SK-N-MC (cell line): ENCODE results near the gene IRF6.

Source experiments
- DNase-seq: peaks from one replicate; pipeline ENCODE4 v3.0.0-alpha.2; 2011; ENCODE audit warnings: low read depth, low spot score
- H3K27ac ChIP-seq: fragments of 200-600 bp; sonication (generic); 2 replicates; pipeline ENCODE4 v1.5.1; 2016; ENCODE audit warnings: mixed run types
- H3K36me3 ChIP-seq: fragments of 200-600 bp; sonication (generic); 2 replicates; pipeline ENCODE4 v1.6.1; 2017; ENCODE audit warnings: antibody characterized with exemption, low read length, mixed read lengths; ENCODE audit not compliant: insufficient read depth
- H3K4me3 ChIP-seq: fragments of 200-600 bp; sonication (generic); 2 replicates; pipeline ENCODE4 v1.5.1; 2016
- H3K9ac ChIP-seq: fragments of 200-600 bp; sonication (generic); 2 replicates; pipeline ENCODE4 v1.8.0; 2017; ENCODE audit warnings: mixed run types, mixed read lengths; ENCODE audit not compliant: insufficient read length
- H3K9me3 ChIP-seq: fragments of 200-600 bp; sonication (generic); 2 replicates; pipeline ENCODE4 v1.6.1; 2017; ENCODE audit warnings: low read depth, mild to moderate bottlenecking, antibody characterized with exemption, low read length, moderate library complexity, mixed read lengths
- EZH2 ChIP-seq: fragments of 200-600 bp; sonication (generic); IDR thresholded peaks from one replicate; pipeline ENCODE4 v1.6.1; 2017; ENCODE audit warnings: antibody characterized with exemption
- FOXP2 ChIP-seq: optimal IDR thresholded peaks from 2 replicates; pipeline ENCODE3; 2011; ENCODE audit warnings: mild to moderate bottlenecking, moderate library complexity; ENCODE audit not compliant: insufficient read depth; ENCODE audit errors: extremely low read length, control extremely low read depth
- POLR2AphosphoS5 ChIP-seq: IDR thresholded peaks from 2 replicates; pipeline ENCODE4 v1.6.1; 2012; ENCODE audit warnings: mild to moderate bottlenecking, low read depth, low read length, borderline replicate concordance

Gene IRF6

DNA sequence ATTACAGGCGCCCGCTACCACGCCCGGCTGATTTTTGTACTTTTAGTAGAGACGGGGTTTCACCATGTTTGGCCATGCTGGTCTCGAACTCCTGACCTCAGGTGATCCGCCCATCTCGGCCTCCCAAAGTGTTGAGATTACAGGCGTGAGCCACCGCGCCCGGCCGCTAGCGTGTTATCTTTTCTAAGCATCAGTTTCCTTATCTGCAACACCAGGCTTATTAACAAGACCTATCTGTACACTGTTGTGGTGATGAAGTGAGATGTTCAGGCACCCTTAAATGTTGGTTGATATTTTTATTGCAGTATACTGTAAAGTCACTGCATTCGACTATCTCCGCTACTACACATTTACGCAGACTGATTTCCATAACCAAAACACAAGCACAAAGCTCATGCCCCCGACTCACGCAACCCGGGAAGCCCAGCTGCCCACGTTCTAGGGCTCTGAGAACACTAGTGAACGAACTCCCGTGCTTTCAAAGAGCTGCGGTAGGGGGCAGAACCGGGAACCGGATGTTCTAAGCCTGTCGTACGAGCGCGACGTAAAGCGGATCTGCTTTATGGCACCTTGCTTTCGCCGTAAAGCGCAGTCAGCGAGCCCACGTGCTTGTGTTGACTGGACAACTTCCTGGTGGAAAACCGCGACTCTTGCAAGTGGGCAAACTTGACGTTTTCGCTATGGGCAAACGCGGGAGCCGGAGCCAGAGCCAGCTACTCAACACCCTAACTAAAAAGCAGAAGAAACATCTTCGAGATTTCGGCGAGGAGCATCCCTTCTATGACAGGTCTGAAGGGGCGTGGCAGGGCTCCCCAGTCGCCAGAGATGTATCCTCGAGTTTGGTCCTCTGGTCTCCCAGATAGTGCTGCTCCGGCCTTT is 21.7 kb upstream of the IRF6 start, which contains the start of gene UTP25:
Gene UTP25, plus strand, starts transcription at position 589 of the 879 bp plus-strand sequence. Its CDS starts 92 bp downstream, at position 681.
- H3K36me3 ChIP-seq = peaks cover 21% of the 10 kb centered on the region
- peak; percentile 95 for DNase-seq
- peak; percentile 17 for TF ChIP-seq FOXP2
- TF ChIP-seq POLR2AphosphoS5 = peak; percentile 81
- TF ChIP-seq EZH2 = no peak
- peak within 1 kb of the TSS; percentile 93 for H3K4me3 ChIP-seq
- peak within 1 kb of the TSS; percentile 70 for H3K9ac ChIP-seq
- H3K9me3 ChIP-seq = no peaks in the 10 kb centered on the region
- peak within 1 kb of the TSS; percentile 23; the same call in 1 of the 2 replicates for H3K27ac ChIP-seq

DNA sequence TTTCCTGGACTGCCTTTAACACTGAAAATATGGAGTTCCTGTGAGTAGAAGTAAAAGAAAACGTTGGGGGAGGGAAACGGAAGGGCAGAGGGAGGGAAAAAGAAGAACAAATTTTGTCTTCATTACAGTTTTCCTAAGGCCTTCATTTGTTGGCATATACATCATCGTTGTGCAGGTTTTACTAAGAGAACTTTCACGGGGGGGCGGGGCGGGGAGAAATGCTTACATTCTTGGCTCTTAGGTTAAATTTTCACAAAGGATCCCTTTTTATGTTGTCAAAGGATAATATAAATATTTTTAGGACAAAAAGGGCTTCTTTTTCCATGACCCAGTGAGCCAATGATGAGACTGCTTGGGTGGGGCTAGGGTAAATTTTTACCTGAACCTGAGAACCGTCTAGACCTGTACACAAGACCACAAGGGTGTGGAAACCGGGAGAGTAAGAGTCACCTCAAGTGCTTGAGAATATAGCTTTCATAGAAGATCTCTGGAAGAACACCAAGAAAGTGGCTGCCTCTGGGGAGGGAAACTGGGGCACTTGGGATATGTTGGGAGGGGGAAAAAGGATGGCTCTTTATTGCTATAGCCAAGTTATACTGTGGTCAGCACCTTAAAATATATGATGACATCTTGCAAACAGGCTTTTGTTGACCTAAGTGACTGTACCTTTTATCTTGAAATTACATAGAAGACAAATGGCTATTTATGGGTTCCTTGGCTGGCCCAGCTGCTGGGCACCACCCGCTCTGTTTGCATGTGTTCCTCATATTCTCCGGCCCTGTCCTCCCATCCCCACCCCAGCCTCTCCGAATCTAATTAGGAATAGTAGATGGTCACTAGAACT is 19.9 kb upstream of the IRF6 start:
- peaks cover 5% of the 10 kb centered on the region for H3K36me3 ChIP-seq
- H3K9ac ChIP-seq = no peak overlapping the region
- no peak overlapping the region for H3K27ac ChIP-seq

DNA sequence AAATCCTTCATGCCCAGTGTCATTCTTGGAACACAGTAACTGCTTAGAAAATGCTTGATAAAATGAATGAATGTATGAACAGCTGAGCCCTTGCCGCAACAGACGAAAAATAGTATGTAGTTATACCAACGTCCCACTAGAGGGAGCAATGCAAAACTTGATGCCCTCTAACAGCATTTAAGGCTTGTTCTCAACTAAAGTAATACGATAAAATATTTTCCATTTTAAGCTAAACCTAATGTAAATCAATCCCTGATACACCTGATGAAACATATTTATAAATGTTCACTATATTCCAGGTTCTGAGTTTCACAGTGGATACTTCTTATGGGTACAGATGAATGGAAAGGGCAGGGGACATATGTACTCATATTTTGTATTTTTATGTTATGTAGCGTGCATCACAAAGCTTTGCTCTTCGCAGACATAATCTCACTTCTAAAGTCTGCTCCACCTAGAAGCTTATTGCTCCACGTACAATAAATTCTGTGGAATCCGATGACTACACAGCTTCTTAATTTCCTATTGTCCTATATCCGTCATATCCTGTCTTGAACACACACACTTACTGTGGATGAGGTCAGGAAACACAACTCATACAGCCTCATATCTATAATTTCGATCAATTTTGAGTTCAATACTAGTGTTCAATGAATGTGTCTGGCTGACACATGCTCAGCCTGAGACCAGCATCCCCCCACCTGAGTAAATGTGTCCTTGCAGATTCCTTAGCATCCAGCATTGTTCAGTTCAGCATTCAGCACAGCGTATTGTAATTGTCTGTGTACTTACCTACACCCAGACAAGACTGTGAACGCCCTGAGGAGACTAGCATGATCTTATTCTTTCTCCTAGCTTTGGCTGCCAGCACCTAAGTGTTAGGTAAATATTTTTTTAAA is 17.4 kb upstream of the IRF6 start:
- peak; percentile 56 for DNase-seq
- Histone ChIP-seq H3K9ac (no peak overlapping the region), H3K9me3 (no peaks in the 10 kb centered on the region), H3K27ac (no peak overlapping the region), H3K36me3 (no peaks in the 10 kb centered on the region), H3K4me3 (peak overlapping the region; percentile 61)
- TF ChIP-seq POLR2AphosphoS5 (no peak), FOXP2 (no peak), EZH2 (no peak)

More for the DNA sequence above, 19.9 kb upstream of the IRF6 start:
- TF ChIP-seq EZH2 = no peak
- TF ChIP-seq FOXP2 = no peak
- TF ChIP-seq POLR2AphosphoS5 = no peak
- Histone ChIP-seq H3K4me3 (no peak overlapping the region), H3K9me3 (no peaks in the 10 kb centered on the region)
- no peak for DNase-seq

DNA sequence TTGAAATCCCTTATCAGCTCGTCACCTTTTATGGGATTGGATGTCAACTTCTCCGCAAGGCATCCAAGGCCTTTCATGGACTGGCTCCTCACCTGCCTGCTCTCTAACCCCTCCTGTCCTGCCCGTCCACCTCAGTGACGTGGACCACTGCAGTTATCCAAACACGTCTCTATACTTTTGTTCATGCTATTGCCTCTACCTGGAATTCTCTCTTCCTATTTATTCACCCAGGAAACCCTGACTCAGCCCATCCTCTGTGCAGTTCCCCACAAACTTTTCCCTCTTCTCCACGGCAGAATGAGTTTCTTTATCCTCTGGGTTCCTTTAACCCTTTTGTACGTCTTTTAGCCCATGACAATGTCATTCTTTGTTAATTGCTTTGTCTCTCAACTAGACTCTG is 16.8 kb upstream of the IRF6 start:
- TF ChIP-seq FOXP2 = no peak
- no peak for TF ChIP-seq EZH2
- TF ChIP-seq POLR2AphosphoS5 = no peak
- no peak overlapping the region for H3K27ac ChIP-seq
- peak overlapping the region; percentile 24 for H3K9ac ChIP-seq
- H3K36me3 ChIP-seq = no peaks in the 10 kb centered on the region
- no peaks in the 10 kb centered on the region for H3K9me3 ChIP-seq
- DNase-seq = no peak
- H3K4me3 ChIP-seq = peak overlapping the region; percentile 61

DNA sequence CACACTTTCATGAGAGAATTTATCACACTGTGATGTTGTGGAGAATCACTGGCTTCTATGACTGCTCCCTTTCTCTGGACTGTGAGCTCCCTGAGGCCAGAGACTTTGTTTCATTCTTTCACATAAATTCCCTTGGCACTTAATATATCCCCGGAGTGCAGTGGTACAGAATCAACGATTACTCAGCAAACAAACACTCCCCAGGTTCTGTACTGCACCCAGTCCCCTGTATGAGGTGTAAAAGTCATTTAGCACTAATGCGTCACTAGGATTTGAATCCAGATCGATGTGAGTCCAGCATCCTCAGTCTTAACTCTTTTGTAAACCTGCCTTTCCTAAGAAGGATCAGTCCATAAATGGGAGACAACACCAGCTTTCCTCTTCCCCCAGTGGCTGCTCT is 15.0 kb upstream of the IRF6 start:
- no peak overlapping the region for H3K9ac ChIP-seq
- no peak overlapping the region for H3K27ac ChIP-seq
- no peak overlapping the region for H3K4me3 ChIP-seq
- TF ChIP-seq EZH2 (no peak), POLR2AphosphoS5 (no peak), FOXP2 (no peak)
- H3K36me3 ChIP-seq = no peaks in the 10 kb centered on the region
- H3K9me3 ChIP-seq = no peaks in the 10 kb centered on the region
- no peak for DNase-seq

DNA sequence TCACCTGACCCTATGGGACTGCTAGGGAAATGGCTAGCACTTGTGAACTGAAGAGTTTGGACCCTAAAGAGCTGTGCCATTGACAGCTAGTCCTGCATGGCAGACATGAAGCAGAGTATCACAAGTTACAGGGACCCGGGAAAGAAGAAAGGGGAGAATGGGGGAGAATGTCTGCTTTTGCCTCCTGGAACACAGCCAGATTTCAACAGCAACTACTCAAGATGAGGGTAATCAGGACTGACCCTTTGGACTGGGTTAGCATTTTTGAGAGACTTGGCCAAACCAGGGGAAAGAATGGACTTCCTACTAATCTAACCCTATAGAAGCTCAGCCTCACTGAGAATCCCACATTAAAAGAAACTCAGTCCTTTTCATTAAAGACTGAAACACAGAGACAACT is 13.1 kb upstream of the IRF6 start:
- no peaks in the 10 kb centered on the region for H3K9me3 ChIP-seq
- H3K36me3 ChIP-seq = no peaks in the 10 kb centered on the region
- DNase-seq = no peak
- TF ChIP-seq FOXP2 (no peak), POLR2AphosphoS5 (no peak), EZH2 (no peak)
- no peak overlapping the region for H3K9ac ChIP-seq
- H3K4me3 ChIP-seq = no peak overlapping the region
- no peak overlapping the region for H3K27ac ChIP-seq

DNA sequence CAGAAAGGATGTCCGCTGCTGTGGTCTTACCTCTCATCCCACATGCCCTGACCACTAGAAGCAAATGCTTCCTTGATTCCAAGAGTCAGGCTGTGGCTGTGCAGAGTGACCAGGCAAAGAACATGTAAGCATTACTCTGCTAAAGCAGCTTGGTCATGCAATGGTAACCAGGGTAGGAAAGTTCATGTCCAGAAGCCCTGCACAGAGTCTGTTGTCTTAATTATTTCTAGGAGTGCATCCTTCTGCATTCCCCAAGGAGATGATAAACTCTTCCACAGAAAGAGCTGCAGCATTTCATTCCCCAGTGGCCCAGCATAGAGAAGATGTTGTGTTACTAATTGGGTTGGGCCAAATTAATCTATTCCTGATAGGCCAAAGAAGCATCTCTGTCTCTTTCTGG is 11.7 kb upstream of the IRF6 start:
- Histone ChIP-seq H3K9me3 (no peaks in the 10 kb centered on the region), H3K4me3 (no peak overlapping the region), H3K36me3 (no peaks in the 10 kb centered on the region), H3K9ac (no peak overlapping the region), H3K27ac (no peak overlapping the region)
- DNase-seq = no peak
- TF ChIP-seq FOXP2 (no peak), EZH2 (no peak), POLR2AphosphoS5 (no peak)

DNA sequence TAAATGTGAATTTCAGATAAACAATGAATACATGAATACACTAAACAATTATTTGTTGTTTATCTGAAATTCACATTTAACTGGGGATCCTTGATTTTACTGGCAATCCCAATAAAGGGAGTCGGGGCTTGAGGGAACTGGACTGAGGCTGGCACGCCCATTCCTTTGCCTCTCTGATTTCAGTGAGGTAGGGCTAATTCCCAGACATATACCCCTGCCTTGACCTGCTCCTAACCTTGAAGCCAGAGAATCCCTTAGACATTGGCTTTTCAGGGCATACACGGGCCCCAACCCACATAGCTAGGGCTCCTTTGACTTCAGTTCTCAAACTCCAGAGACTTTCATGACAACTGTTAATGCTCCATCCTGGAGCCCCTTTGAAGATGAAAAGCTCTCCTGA is 11.0 kb upstream of the IRF6 start:
- H3K36me3 ChIP-seq = no peaks in the 10 kb centered on the region
- no peak overlapping the region for H3K9ac ChIP-seq
- no peaks in the 10 kb centered on the region for H3K9me3 ChIP-seq
- DNase-seq = no peak
- TF ChIP-seq EZH2 (no peak), POLR2AphosphoS5 (no peak), FOXP2 (no peak)
- no peak overlapping the region for H3K27ac ChIP-seq
- H3K4me3 ChIP-seq = no peak overlapping the region
